K562 (cell line): Measurements from ENCODE around the gene EPHA10. TPM values are rescaled to one million over a fixed set of nuclear protein-coding genes. Genes with fewer than 3 reads are reported as not detected.
A peak's percentile ranks its signal among the peaks of the same experiment; 100 is the strongest.

Experiments
- ATAC-seq: fragments of 200-7000 bp; cut with Tn5 transposase; 3 replicates; pipeline ENCODE4 v1.9.1; 2020; ENCODE audit warnings: moderate library complexity
- BruUV-seq: library from RNA; stranded (reverse); fragments of 400-500 nt; replicated peaks from 2 replicates; lab custom pipeline; 2021; lab: Mats Ljungman, UMichigan
- CTCF ChIA-PET: fragments of 300-600 bp; formaldehyde crosslinking; extraction: SDS; loops from one replicate; lab custom pipeline; 2021; ENCODE audit warnings: low intra/inter-chr PET ratio; lab: Yijun Ruan, JAX
- POLR2A ChIA-PET: fragments of 300-600, 350-650 bp; sonication (Branson Sonifier 250); formaldehyde crosslinking; extraction: SDS; loops from one replicate; lab custom pipeline; 2021; ENCODE audit warnings: antibody characterized with exemption, inconsistent platforms; lab: Yijun Ruan, JAX
- DNase-seq, 4 experiments: peaks; one replicate each; pipeline versions ENCODE4 v3.0.0 to v3.0.0-alpha.2; 2011 to 2018; ENCODE audit warnings: low spot score in 3 of 4, mixed read lengths in 3 of 4; ENCODE audit errors: extremely low read depth in 1 of 4
- FAIRE-seq: peaks from 2 replicates; lab custom pipeline; 2011; peaks lifted over from hg19 to GRCh38; lab: Jason Lieb, UNC
- H2AFZ ChIP-seq: 2 replicates; pipeline ENCODE4 v1.6.0; 2011; ENCODE audit warnings: low read depth, low read length, control low read depth, inconsistent platforms
- H3K27ac ChIP-seq: fragments of 200-600 bp; 3 replicates; pipeline ENCODE4 v1.8.0; 2011; ENCODE audit warnings: low read depth, mild to moderate bottlenecking, control low read depth, inconsistent platforms, low read length, moderate library complexity, mixed read lengths; ENCODE audit errors: extremely low read depth
- H3K27me3 ChIP-seq, 2 experiments: fragments of 300-600 bp in 1 of 2; 2 replicates in 1 of 2; 3 replicates in 1 of 2; pipeline versions ENCODE4 v1.6.0 to v1.8.0; 2011; ENCODE audit warnings: inconsistent platforms in 2 of 2, low read length in 2 of 2, mild to moderate bottlenecking in 1 of 2, mixed read lengths in 1 of 2, moderate library complexity in 1 of 2; ENCODE audit not compliant: control insufficient read depth in 2 of 2, insufficient read depth in 2 of 2
- H3K36me3 ChIP-seq: fragments of 300-600 bp; 3 replicates; pipeline ENCODE4 v1.8.0; 2011; ENCODE audit warnings: mild to moderate bottlenecking, low read length, inconsistent platforms; ENCODE audit not compliant: control insufficient read depth, insufficient read depth
- H3K4me1 ChIP-seq, 2 experiments: fragments of 200-600 bp in 1 of 2; replicated peaks in 1 of 2; 2 replicates in 1 of 2; 3 replicates in 1 of 2; pipeline versions ENCODE4 v1.5.1 to v1.8.0; 2011; ENCODE audit warnings: inconsistent platforms in 2 of 2, low read length in 2 of 2, mild to moderate bottlenecking in 1 of 2, mixed read lengths in 1 of 2, moderate library complexity in 1 of 2; ENCODE audit not compliant: control insufficient read depth in 2 of 2, insufficient read depth in 2 of 2
- H3K4me2 ChIP-seq: 2 replicates; pipeline ENCODE4 v1.6.1; 2011; ENCODE audit warnings: low read length, control low read depth, inconsistent platforms, mixed read lengths; ENCODE audit not compliant: insufficient read depth
- H3K4me3 ChIP-seq: fragments of 200-600 bp; sonication (generic), shearing (Covaris generic); 2 replicates; pipeline ENCODE4 v1.5.1; 2016; ENCODE audit warnings: control low read depth, inconsistent platforms
- H3K79me2 ChIP-seq: fragments of 200-600 bp; 3 replicates; pipeline ENCODE4 v1.8.0; 2011; ENCODE audit warnings: low read length, inconsistent platforms; ENCODE audit not compliant: control insufficient read depth, insufficient read depth
- H3K9ac ChIP-seq, 2 experiments: 2 replicates each; pipeline versions ENCODE4 v1.6.0 to v1.6.1; 2011; ENCODE audit warnings: low read depth in 2 of 2, low read length in 2 of 2, control low read depth in 1 of 2, inconsistent platforms in 1 of 2, mild to moderate bottlenecking in 1 of 2, mixed read lengths in 1 of 2; ENCODE audit not compliant: insufficient read depth in 1 of 2
- H3K9me1 ChIP-seq: one replicate; pipeline ENCODE4 v1.6.0; 2011; ENCODE audit warnings: inconsistent platforms, mild to moderate bottlenecking, low read length, moderate library complexity; ENCODE audit not compliant: control insufficient read depth, insufficient read depth
- H3K9me3 ChIP-seq: replicated peaks from 2 replicates; pipeline ENCODE4 v1.5.1; 2011; ENCODE audit warnings: low read depth, low read length, inconsistent platforms; ENCODE audit not compliant: control insufficient read depth, insufficient read depth
- H4K20me1 ChIP-seq: replicated peaks from 2 replicates; pipeline ENCODE4 v1.6.1; 2011; ENCODE audit warnings: low read length, inconsistent platforms, mixed read lengths; ENCODE audit not compliant: control insufficient read depth, insufficient read depth
- ARID2 ChIP-seq: fragments of 450-650 bp; IDR thresholded peaks from 2 replicates; pipeline ENCODE4 v1.6.1; 2017; ENCODE audit warnings: antibody characterized with exemption, mild to moderate bottlenecking
- ATF7 ChIP-seq: fragments of 450-650 bp; IDR thresholded peaks from 2 replicates; pipeline ENCODE4 v1.7.1; 2014; ENCODE audit warnings: mild to moderate bottlenecking, moderate library complexity
- HDAC6 ChIP-seq: IDR thresholded peaks from 2 replicates; pipeline ENCODE4 v1.6.1; 2012; ENCODE audit warnings: low read depth, mild to moderate bottlenecking, control low read depth, inconsistent platforms, low read length, moderate library complexity
- SIN3A ChIP-seq, 2 experiments: fragments of 150-350 bp in 1 of 2; IDR thresholded peaks; 2 replicates each; pipeline ENCODE4 v1.6.1; 2011 to 2016; ENCODE audit warnings: borderline replicate concordance in 2 of 2, low read depth in 2 of 2, low read length in 2 of 2, mild to moderate bottlenecking in 2 of 2, moderate library complexity in 2 of 2; ENCODE audit not compliant: control insufficient read depth in 1 of 2
- SMAD3 ChIP-seq: fragments of 450-650 bp; formaldehyde crosslinking; conservative IDR thresholded peaks from 2 replicates; pipeline ENCODE4 v1.4.0; 2020; ENCODE audit warnings: mild to moderate bottlenecking
- SMAD4 ChIP-seq: fragments of 250-450 bp; sonication (Bioruptor Pico); conservative IDR thresholded peaks from 2 replicates; pipeline ENCODE4 v1.8.0; 2021; ENCODE audit warnings: inconsistent platforms, mild to moderate bottlenecking, moderate library complexity
- ZNF445 ChIP-seq: fragments of 250-450 bp; sonication (Bioruptor Pico); IDR thresholded peaks from 2 replicates; pipeline ENCODE4 v1.4.0; 2020; ENCODE audit warnings: low read depth, mild to moderate bottlenecking, moderate library complexity
- ZNF766 ChIP-seq: fragments of 200-800 bp; sonication (Bioruptor generic); conservative IDR thresholded peaks from 2 replicates; pipeline ENCODE4 v1.6.1; 2016; ENCODE audit warnings: missing genetic modification characterization, missing compliant biosample characterization
- WGBS: fragments of 100-300 bp; shearing (Covaris generic); methylation state at CpG from one replicate; pipeline ENCODE4 v1.1.6; 2016; ENCODE audit warnings: low coverage, mixed read lengths; ENCODE audit not compliant: insufficient coverage; ENCODE audit errors: missing lambda C conversion rate; 5-methylcytosine and 5-hydroxymethylcytosine counted together
- in situ Hi-C: fragments of 300-500 bp; cut with MboI; formaldehyde crosslinking; loops from 4 replicates; pipeline ENCODE4 v1.15.0; 2018; ENCODE audit warnings: inconsistent platforms, mixed read lengths
- intact Hi-C: fragments of 100-400 bp; cut with micrococcal nuclease; formaldehyde crosslinking; loops from 2 replicates; pipeline ENCODE4 v1.14.2; 2022
- polyA plus RNA-seq, 8 experiments: library from polyadenylated mRNA; depleted of rRNA in 4 of 8; stranded (reverse) in 5 of 8; unstranded in 3 of 8; fragments of >200 nt; fragmentation: Nextera tagmentation in 2 of 8; fragmentation: Illumina TruSeq in 1 of 8; extraction: Ambion mirVana in 2 of 8; extraction: Trizol in 1 of 8; gene quantifications; 2 replicates each; pipeline versions ENCODE4 v1.2.1 to v1.2.3, GENCODE V29; 2011 to 2014; ENCODE audit warnings: inconsistent platforms in 1 of 8, missing spikeins in 1 of 8
- total RNA-seq, 7 experiments: library from RNA; depleted of rRNA in 6 of 7; stranded (reverse); fragments of >200 nt in 6 of 7; fragmentation: Illumina TruSeq in 2 of 7; extraction: Trizol in 2 of 7; gene quantifications; 2 replicates each; pipeline versions ENCODE4 v1.2.1 to v1.2.3, GENCODE V29; 2011 to 2021; ENCODE audit warnings: low replicate concordance in 1 of 7
- TF ChIP-seq, protein P1 (sequence below), 3 experiments: IDR thresholded peaks in 2 of 3; conservative IDR thresholded peaks in 1 of 3; 2 replicates each; pipeline ENCODE4 v1.5.1; 2011 to 2012; ENCODE audit warnings: low read length in 3 of 3, mild to moderate bottlenecking in 3 of 3, control low read depth in 2 of 3, improper control_type of control experiment in 1 of 3, inconsistent platforms in 1 of 3, low read depth in 1 of 3, mixed read lengths in 1 of 3, moderate library complexity in 1 of 3; ENCODE audit not compliant: insufficient read depth in 2 of 3
- TF ChIP-seq, protein P2 (sequence below): conservative IDR thresholded peaks from 2 replicates; pipeline ENCODE4 v1.6.1; 2011; ENCODE audit warnings: low read depth, mild to moderate bottlenecking, low read length; ENCODE audit not compliant: control insufficient read depth
- TF ChIP-seq, protein P3 (sequence below): fragments of 450-650 bp; IDR thresholded peaks from 2 replicates; pipeline ENCODE4 v1.6.1; 2016

Gene EPHA10
- total and polyA plus RNA-seq, 9 of the 15 experiments (the other 6 are each of a cell fraction or from before 2014, with no cell fraction given): 0.03 TPM; not detected in 8

DNA sequence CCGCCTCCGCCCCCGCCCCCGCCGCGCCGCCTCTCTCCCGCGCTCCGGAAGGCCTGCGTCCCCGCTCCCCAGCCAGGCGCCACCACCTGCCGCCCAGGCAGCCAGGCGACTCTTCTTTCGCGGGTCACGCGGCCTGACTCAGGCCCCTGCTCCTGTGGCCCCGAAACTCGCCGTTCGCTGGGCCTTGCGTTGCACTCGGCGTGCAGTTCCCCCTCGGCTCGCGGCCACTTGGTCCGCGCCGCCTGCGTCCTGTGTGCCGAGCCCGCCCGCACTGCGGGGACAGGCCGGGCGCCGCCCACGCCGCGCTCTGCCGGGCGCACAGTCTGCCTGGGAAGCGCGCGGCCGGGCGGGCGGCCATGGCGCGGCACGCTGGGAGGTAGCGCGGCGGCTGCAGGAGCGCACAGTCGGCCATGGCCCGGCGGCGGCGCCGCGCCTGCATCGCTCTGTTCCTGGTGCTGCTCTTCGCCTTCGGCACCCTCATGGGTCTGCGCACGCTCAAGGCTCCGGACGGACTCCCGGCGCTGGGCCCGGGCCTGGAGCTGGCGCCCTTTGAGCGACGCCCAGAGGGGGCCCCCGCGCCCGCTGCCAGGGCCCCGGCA, 29.0 kb upstream of the EPHA10 start, which contains the start of gene MANEAL:
Gene MANEAL (plus strand): TSS at position 75 of the 599 bp plus-strand sequence. CDS start 336 bp downstream, at position 411.
- no TSS peak for BruUV-seq
- Histone ChIP-seq H3K4me3 (peak within 1 kb of the TSS; percentile 44), H3K4me1 (peaks cover 0 to 24% of the 10 kb centered on the region in 2 experiments; a peak in 3 of 5 replicates), H3K36me3 (no peaks in the 10 kb centered on the region), H2AFZ (peak within 1 kb of the TSS; percentile 87), H3K9me1 (no peaks in the 10 kb centered on the region), H3K4me2 (peak within 1 kb of the TSS; percentile 73), H3K9ac (peak within 1 kb of the TSS in 1 of 2 experiments; percentile 87; a peak in 2 of 4 replicates), H4K20me1 (peaks cover 20% of the 10 kb centered on the region), H3K27ac (no peak within 1 kb of the TSS), H3K9me3 (no peaks in the 10 kb centered on the region), H3K79me2 (no peaks in the 10 kb centered on the region), H3K27me3 (peaks cover 22 to 48% of the 10 kb centered on the region in 2 experiments; a peak in 4 of 5 replicates)
- intact Hi-C loops: no loop called here
- ChIA-PET POLR2A (interaction anchor here (0.9 kb wide), 1 partner anchor 9 kb away, joined by 5 read pairs; no protein-coding TSS in a partner anchor), CTCF (no interaction called here)
- in situ Hi-C loops: no loop called here
- ATAC-seq: peak; percentile 92
- FAIRE-seq: no peak
- under 1% methylated on average over 54 of the region's 82 CpGs for WGBS
- peak; percentile 73 to 86 (median 78) for DNase-seq
- TF ChIP-seq, protein P1, sequence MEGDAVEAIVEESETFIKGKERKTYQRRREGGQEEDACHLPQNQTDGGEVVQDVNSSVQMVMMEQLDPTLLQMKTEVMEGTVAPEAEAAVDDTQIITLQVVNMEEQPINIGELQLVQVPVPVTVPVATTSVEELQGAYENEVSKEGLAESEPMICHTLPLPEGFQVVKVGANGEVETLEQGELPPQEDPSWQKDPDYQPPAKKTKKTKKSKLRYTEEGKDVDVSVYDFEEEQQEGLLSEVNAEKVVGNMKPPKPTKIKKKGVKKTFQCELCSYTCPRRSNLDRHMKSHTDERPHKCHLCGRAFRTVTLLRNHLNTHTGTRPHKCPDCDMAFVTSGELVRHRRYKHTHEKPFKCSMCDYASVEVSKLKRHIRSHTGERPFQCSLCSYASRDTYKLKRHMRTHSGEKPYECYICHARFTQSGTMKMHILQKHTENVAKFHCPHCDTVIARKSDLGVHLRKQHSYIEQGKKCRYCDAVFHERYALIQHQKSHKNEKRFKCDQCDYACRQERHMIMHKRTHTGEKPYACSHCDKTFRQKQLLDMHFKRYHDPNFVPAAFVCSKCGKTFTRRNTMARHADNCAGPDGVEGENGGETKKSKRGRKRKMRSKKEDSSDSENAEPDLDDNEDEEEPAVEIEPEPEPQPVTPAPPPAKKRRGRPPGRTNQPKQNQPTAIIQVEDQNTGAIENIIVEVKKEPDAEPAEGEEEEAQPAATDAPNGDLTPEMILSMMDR (IDR thresholded peaks at IDR 0.05 in 2 of 3, conservative IDR thresholded peaks at IDR 0.05 in 1 of 3; ENCODE audit: insufficient read depth in 2 of 3, low read depth in 1 of 3, low read length in 3 of 3): no peak
- TF ChIP-seq SIN3A (IDR thresholded peaks at IDR 0.05; ENCODE audit: borderline replicate concordance in 2 of 2, control insufficient read depth in 1 of 2, low read depth in 2 of 2, low read length in 2 of 2) (0 out of 4 replicates have a peak, but pooled peaks of 1 of the 2 experiments have one; percentile 26), SMAD3 (no peak), ZNF766 (CRISPR knock-in tag) (no peak), ATF7 (peak; percentile 29; the same call in 1 of the 2 replicates), SMAD4 (CRISPR knock-in tag) (peak; percentile 54; the same call in 1 of the 2 replicates), HDAC6 (0 out of 2 replicates have a peak, but pooled peaks have one; percentile 84), ZNF445 (CRISPR knock-in tag) (no peak), ARID2 (no peak)
- TF ChIP-seq, protein P2, sequence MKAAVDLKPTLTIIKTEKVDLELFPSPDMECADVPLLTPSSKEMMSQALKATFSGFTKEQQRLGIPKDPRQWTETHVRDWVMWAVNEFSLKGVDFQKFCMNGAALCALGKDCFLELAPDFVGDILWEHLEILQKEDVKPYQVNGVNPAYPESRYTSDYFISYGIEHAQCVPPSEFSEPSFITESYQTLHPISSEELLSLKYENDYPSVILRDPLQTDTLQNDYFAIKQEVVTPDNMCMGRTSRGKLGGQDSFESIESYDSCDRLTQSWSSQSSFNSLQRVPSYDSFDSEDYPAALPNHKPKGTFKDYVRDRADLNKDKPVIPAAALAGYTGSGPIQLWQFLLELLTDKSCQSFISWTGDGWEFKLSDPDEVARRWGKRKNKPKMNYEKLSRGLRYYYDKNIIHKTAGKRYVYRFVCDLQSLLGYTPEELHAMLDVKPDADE: 0 out of 2 replicates have a peak, but pooled peaks have one; percentile 10
- TF ChIP-seq, protein P3, sequence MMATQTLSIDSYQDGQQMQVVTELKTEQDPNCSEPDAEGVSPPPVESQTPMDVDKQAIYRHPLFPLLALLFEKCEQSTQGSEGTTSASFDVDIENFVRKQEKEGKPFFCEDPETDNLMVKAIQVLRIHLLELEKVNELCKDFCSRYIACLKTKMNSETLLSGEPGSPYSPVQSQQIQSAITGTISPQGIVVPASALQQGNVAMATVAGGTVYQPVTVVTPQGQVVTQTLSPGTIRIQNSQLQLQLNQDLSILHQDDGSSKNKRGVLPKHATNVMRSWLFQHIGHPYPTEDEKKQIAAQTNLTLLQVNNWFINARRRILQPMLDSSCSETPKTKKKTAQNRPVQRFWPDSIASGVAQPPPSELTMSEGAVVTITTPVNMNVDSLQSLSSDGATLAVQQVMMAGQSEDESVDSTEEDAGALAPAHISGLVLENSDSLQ: no peak
